SK-N-MC (cell line): ENCODE data around the gene TMEM52.

ENCODE experiments used
- EZH2 ChIP-seq: fragments of 200-600 bp; sonication (generic); IDR thresholded peaks from one replicate; pipeline ENCODE4 v1.6.1; 2017; ENCODE audit warnings: antibody characterized with exemption
- POLR2AphosphoS5 ChIP-seq: IDR thresholded peaks from 2 replicates; pipeline ENCODE4 v1.6.1; 2012; ENCODE audit warnings: mild to moderate bottlenecking, low read depth, low read length, borderline replicate concordance

DNA sequence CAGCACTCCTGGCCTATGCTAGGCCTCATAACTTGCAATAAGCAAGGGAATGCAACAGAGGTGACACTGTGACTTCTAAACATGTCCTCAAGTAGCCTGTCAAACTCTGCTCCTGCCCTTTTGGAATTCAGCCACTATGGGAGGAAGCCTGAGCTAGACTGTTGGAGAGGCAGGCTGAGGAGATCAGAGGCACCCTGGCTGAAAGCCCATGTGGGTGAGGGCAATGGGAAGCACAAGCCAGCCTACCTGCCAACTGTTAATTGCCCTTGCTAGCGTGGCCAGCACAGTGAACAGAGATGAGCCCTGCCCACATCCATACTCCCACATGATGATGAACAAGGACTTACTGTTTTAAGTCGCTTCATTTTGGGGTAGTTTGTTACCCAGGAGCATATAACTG is 45.9 kb downstream of the TMEM52 start:
- TF ChIP-seq POLR2AphosphoS5 (no peak), EZH2 (no peak)
